Liver (tissue), 9 donors: ENCODE data around the gene PLEKHN1. TPM values are rescaled to one million over a fixed set of nuclear protein-coding genes. Genes with fewer than 3 reads are reported as not detected.

Source experiments
- DNase-seq: peaks from one replicate; pipeline ENCODE4 v3.0.0-alpha.2; 2017; ENCODE audit warnings: low spot score
- H3K27ac ChIP-seq, 2 donors: one replicate each; pipeline ENCODE4 v1.7.0; 2013; ENCODE audit warnings: inconsistent platforms in 2 of 2, low read length in 2 of 2, control low read depth in 1 of 2, low read depth in 1 of 2, mild to moderate bottlenecking in 1 of 2
- H3K27me3 ChIP-seq, 4 donors: one replicate each; pipeline versions ENCODE4 v1.6.1 to v1.7.0; 2013; ENCODE audit warnings: low read length in 3 of 4, inconsistent platforms in 1 of 4, mild to moderate bottlenecking in 1 of 4, moderate library complexity in 1 of 4; ENCODE audit not compliant: control insufficient read depth in 4 of 4, insufficient read depth in 4 of 4
- H3K36me3 ChIP-seq, 4 donors: one replicate each; pipeline versions ENCODE4 v1.6.1 to v1.7.0; 2013; ENCODE audit warnings: low read length in 3 of 4, mild to moderate bottlenecking in 3 of 4, low read depth in 1 of 4, moderate library complexity in 1 of 4; ENCODE audit not compliant: control insufficient read depth in 4 of 4, insufficient read depth in 3 of 4
- H3K4me1 ChIP-seq, 4 donors: one replicate each; pipeline versions ENCODE4 v1.6.1 to v1.7.0; 2013; ENCODE audit warnings: low read length in 3 of 4, mild to moderate bottlenecking in 3 of 4, moderate library complexity in 1 of 4; ENCODE audit not compliant: control insufficient read depth in 4 of 4, insufficient read depth in 4 of 4
- H3K4me3 ChIP-seq, 3 donors: one replicate each; pipeline versions ENCODE4 v1.6.1 to v1.7.0; 2013; ENCODE audit warnings: low read length in 3 of 3, control low read depth in 1 of 3, low read depth in 1 of 3, mild to moderate bottlenecking in 1 of 3
- H3K9ac ChIP-seq, 2 donors: one replicate each; pipeline ENCODE4 v1.7.0; 2013; ENCODE audit warnings: low read length in 2 of 2, mild to moderate bottlenecking in 2 of 2, moderate library complexity in 2 of 2, control low read depth in 1 of 2, low read depth in 1 of 2
- H3K9me3 ChIP-seq, 4 donors: one replicate each; pipeline versions ENCODE4 v1.6.1 to v1.7.0; 2013; ENCODE audit warnings: low read length in 3 of 4; ENCODE audit not compliant: control insufficient read depth in 4 of 4
- EGR1 ChIP-seq, 2 donors: IDR thresholded peaks; 2 replicates each; pipeline ENCODE4 v1.6.1; 2016 to 2018; ENCODE audit warnings: antibody characterized with exemption in 2 of 2, low read depth in 2 of 2
- FOXA1 ChIP-seq: IDR thresholded peaks from 2 replicates; pipeline ENCODE4 v1.6.1; 2016; ENCODE audit warnings: antibody characterized with exemption
- FOXA2 ChIP-seq: IDR thresholded peaks from 2 replicates; pipeline ENCODE4 v1.6.1; 2016; ENCODE audit warnings: antibody characterized with exemption
- GABPA ChIP-seq, 2 donors: IDR thresholded peaks in 1 of 2; conservative IDR thresholded peaks in 1 of 2; 2 replicates each; pipeline ENCODE4 v1.6.1; 2016; ENCODE audit warnings: antibody characterized with exemption in 2 of 2, mild to moderate bottlenecking in 1 of 2, moderate library complexity in 1 of 2
- HNF4A ChIP-seq, 2 donors: conservative IDR thresholded peaks; 2 replicates each; pipeline ENCODE4 v1.6.1; 2016; ENCODE audit warnings: antibody characterized with exemption in 2 of 2, mild to moderate bottlenecking in 2 of 2
- HNF4G ChIP-seq: IDR thresholded peaks from 2 replicates; pipeline ENCODE4 v1.6.1; 2016; ENCODE audit warnings: antibody characterized with exemption
- JUND ChIP-seq, 2 donors: IDR thresholded peaks; 2 replicates each; pipeline ENCODE4 v1.6.1; 2016; ENCODE audit warnings: antibody characterized with exemption in 2 of 2
- RAD21 ChIP-seq, 2 donors: IDR thresholded peaks; 2 replicates each; pipeline ENCODE4 v1.6.1; 2016; ENCODE audit warnings: antibody characterized with exemption in 2 of 2, mild to moderate bottlenecking in 2 of 2
- RXRA ChIP-seq, 2 donors: IDR thresholded peaks; 2 replicates each; pipeline ENCODE4 v1.6.1; 2017 to 2018; ENCODE audit warnings: antibody characterized with exemption in 2 of 2, mild to moderate bottlenecking in 1 of 2
- SP1 ChIP-seq: IDR thresholded peaks from 2 replicates; pipeline ENCODE4 v1.6.1; 2018; ENCODE audit warnings: antibody characterized with exemption, mild to moderate bottlenecking
- TAF1 ChIP-seq: conservative IDR thresholded peaks from 2 replicates; pipeline ENCODE4 v1.6.1; 2016; ENCODE audit warnings: antibody characterized with exemption, mild to moderate bottlenecking
- YY1 ChIP-seq: IDR thresholded peaks from 2 replicates; pipeline ENCODE4 v1.6.1; 2016; ENCODE audit warnings: antibody characterized with exemption, mild to moderate bottlenecking
- WGBS: extraction: QIAGEN DNeasy Blood & Tissue Kit; methylation state at CpG from one replicate; pipeline ENCODE4 v1.1.7; 2013; 5-methylcytosine and 5-hydroxymethylcytosine counted together
- polyA plus RNA-seq, 2 donors: library from polyadenylated mRNA; stranded (reverse) in 1 of 2; unstranded in 1 of 2; fragments of 200-250 nt in 1 of 2; fragments of >200 nt in 1 of 2; fragmentation: Nextera tagmentation in 1 of 2; extraction: Ambion mirVana in 1 of 2; gene quantifications; one replicate each; pipeline versions ENCODE4 v1.2.1 to v1.2.3, GENCODE V29; 2013 to 2015
- total RNA-seq, 2 donors: library from RNA; depleted of rRNA; stranded (reverse); fragments of >200 nt; gene quantifications; one replicate each; pipeline ENCODE4 v1.2.3, GENCODE V29; 2014
- TF ChIP-seq, protein P1 (sequence below): IDR thresholded peaks from 2 replicates; pipeline ENCODE4 v1.6.1; 2016; ENCODE audit warnings: antibody characterized with exemption
- TF ChIP-seq, protein P2 (sequence below): IDR thresholded peaks from 2 replicates; pipeline ENCODE4 v1.6.1; 2016; ENCODE audit warnings: antibody characterized with exemption
- TF ChIP-seq, protein P3 (sequence below): IDR thresholded peaks from 2 replicates; pipeline ENCODE4 v1.6.1; 2016; ENCODE audit warnings: antibody characterized with exemption
- TF ChIP-seq, protein P4 (sequence below): fragments of 150-350 bp; IDR thresholded peaks from 2 replicates; pipeline ENCODE4 v1.5.1; 2017; ENCODE audit warnings: improper control_type of control experiment, low read depth, low read length; ENCODE audit not compliant: missing input control
- donor health status: healthy.
- donor health status: healthy.
- donor health status: healthy.
- donor health status: healthy.
- donor health status: healthy.

Gene PLEKHN1
- total and polyA plus RNA-seq, 4 donors: 0.17 to 0.18 TPM; not detected in 2

DNA sequence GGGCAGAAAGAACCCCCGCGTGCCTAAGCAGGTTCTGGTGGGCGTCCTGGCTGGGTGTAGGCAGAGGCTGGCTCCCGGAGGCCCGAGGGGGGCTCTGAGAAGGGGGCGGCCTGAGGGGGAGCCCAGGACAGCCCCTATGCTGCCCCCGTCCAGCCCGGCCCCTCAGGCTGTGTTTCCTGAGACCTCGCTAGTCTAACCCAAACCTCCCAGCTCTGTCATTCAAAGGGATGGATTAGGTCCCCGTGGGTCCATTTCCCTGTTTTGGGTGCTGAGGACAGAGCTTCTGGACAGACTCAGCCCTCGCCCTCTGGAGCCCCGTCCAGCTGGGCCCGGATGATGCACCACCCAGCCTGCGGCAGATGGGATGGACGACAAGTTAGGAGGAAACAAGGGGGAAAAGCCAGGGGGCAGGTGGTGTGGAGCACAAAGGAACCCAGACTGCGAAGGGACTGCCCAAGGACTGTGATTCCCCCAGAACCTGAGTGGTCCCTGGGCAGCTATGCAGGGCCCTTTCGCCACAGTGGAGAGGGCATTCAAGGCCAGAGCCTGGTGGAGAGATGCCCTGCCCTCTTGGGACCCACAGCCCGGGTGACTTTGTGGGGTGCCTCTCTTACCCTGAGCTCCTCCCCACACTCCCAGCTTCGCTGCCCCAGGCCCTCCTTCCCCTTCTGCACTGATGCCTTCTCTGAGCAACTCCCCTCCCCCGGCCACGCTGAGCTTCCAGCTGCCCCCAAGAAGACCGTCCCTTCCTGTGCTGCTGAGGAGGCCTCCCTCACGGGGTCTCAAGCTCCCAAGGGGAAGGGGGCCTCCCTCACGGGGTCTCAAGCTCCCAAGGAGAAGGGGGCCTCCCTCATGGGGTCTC is 30.8 kb downstream of the PLEKHN1 start (continued):
- TF ChIP-seq JUND (IDR thresholded peaks at IDR 0.05) (no peak), HNF4G (no peak), TAF1 (no peak), HNF4A (conservative IDR thresholded peaks at IDR 0.05) (no peak)

DNA sequence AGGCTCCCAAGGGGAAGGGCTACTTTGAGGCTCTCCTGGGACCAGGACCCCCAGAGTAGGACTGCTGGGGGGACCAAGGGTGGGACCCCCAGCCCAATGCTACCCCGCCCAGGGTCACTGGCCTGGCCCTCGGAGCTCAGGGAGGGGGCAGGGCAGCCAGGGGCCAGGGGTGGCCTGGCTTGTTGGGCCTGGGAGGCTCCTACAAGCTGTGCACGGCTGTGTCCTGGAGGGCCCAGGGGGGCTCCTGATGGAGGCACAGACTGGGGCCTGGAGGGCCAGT is 31.4 kb downstream of the PLEKHN1 start:
- Histone ChIP-seq H3K4me3 (no peak overlapping the region), H3K9ac (no peak overlapping the region), H3K36me3 (peaks cover 0 to 1% (median 0%) of the 10 kb centered on the region in 4 donors), H3K4me1 (peaks cover 0 to 38% (median 23%) of the 10 kb centered on the region in 4 donors), H3K27ac (no peak overlapping the region), H3K27me3 (peaks cover 0 to 11% (median 1%) of the 10 kb centered on the region in 4 donors), H3K9me3 (peaks cover 0 to under 1% (median 0%) of the 10 kb centered on the region in 4 donors)
- WGBS: 57% methylated on average over 3 of the region's 3 CpGs
- no peak for TF ChIP-seq HNF4G
- no peak for DNase-seq

DNA sequence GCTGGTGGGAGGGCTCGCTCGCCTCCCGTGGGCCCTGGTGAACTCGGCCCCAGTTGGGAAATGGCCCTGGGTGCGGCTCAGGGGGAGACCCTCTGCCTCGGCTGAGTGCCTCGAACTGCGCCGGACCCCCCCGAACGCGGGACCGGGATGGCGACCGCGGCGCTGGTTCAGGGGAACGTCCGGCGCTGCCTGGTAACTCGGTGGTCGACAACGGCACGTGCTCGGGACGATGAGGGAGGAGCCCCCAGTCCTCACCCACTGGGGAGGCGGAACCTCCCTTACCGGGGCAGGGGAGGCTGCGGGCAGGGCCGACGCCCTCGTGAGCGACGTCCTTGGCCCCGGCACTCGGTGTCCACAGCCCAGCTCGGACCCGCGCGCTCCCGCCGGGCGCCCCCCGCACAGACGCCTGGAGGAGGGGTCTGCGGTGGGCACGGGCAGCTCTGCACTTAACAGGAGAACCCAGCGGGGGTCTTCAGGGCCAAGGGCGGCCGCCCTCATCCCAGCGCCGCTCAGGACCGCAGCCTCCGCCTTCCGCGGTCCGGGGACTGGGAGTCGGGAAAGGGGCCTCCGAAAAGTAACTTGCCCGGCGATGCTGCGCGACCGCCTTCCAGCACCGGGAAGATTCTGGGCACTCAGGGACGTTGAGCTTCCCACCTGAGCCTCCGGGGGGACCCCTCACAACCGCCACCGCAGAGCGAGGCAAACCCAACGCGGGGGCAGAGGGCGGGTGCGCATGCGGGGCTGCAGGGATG is 31.9 kb downstream of the PLEKHN1 start:
- TF ChIP-seq RAD21 (IDR thresholded peaks at IDR 0.05) (no peak), EGR1 (IDR thresholded peaks at IDR 0.05; ENCODE audit: low read depth in 2 of 2) (no peak), GABPA (IDR thresholded peaks at IDR 0.05 in 1 of 2, conservative IDR thresholded peaks at IDR 0.05 in 1 of 2) (no peak), JUND (IDR thresholded peaks at IDR 0.05) (no peak), FOXA2 (no peak), SP1 (no peak), RXRA (IDR thresholded peaks at IDR 0.05) (no peak), YY1 (no peak), TAF1 (no peak), HNF4A (conservative IDR thresholded peaks at IDR 0.05) (no peak), HNF4G (no peak), FOXA1 (no peak)
- TF ChIP-seq, protein P1, sequence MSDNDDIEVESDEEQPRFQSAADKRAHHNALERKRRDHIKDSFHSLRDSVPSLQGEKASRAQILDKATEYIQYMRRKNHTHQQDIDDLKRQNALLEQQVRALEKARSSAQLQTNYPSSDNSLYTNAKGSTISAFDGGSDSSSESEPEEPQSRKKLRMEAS: no peak
- TF ChIP-seq, protein P2, sequence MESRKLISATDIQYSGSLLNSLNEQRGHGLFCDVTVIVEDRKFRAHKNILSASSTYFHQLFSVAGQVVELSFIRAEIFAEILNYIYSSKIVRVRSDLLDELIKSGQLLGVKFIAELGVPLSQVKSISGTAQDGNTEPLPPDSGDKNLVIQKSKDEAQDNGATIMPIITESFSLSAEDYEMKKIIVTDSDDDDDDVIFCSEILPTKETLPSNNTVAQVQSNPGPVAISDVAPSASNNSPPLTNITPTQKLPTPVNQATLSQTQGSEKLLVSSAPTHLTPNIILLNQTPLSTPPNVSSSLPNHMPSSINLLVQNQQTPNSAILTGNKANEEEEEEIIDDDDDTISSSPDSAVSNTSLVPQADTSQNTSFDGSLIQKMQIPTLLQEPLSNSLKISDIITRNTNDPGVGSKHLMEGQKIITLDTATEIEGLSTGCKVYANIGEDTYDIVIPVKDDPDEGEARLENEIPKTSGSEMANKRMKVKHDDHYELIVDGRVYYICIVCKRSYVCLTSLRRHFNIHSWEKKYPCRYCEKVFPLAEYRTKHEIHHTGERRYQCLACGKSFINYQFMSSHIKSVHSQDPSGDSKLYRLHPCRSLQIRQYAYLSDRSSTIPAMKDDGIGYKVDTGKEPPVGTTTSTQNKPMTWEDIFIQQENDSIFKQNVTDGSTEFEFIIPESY: no peak
- TF ChIP-seq, protein P3, sequence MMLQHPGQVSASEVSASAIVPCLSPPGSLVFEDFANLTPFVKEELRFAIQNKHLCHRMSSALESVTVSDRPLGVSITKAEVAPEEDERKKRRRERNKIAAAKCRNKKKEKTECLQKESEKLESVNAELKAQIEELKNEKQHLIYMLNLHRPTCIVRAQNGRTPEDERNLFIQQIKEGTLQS: no peak
- TF ChIP-seq, protein P4, sequence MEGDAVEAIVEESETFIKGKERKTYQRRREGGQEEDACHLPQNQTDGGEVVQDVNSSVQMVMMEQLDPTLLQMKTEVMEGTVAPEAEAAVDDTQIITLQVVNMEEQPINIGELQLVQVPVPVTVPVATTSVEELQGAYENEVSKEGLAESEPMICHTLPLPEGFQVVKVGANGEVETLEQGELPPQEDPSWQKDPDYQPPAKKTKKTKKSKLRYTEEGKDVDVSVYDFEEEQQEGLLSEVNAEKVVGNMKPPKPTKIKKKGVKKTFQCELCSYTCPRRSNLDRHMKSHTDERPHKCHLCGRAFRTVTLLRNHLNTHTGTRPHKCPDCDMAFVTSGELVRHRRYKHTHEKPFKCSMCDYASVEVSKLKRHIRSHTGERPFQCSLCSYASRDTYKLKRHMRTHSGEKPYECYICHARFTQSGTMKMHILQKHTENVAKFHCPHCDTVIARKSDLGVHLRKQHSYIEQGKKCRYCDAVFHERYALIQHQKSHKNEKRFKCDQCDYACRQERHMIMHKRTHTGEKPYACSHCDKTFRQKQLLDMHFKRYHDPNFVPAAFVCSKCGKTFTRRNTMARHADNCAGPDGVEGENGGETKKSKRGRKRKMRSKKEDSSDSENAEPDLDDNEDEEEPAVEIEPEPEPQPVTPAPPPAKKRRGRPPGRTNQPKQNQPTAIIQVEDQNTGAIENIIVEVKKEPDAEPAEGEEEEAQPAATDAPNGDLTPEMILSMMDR: no peak
- peaks cover 0 to 38% (median 23%) of the 10 kb centered on the region in 4 donors for H3K4me1 ChIP-seq
- DNase-seq: no peak
- peaks cover 0 to 11% (median 1%) of the 10 kb centered on the region in 4 donors for H3K27me3 ChIP-seq
- WGBS: 20% methylated on average over 75 of the region's 75 CpGs
- H3K9me3 ChIP-seq: no peaks in the 10 kb centered on the region
- H3K27ac ChIP-seq: no peak overlapping the region
- peak overlapping the region in 1 of 3 donors; percentile 66 for H3K4me3 ChIP-seq
- no peak overlapping the region for H3K9ac ChIP-seq
- H3K36me3 ChIP-seq: peaks cover 0 to 1% (median 0%) of the 10 kb centered on the region in 4 donors
